GM19025 (cell line): ENCODE results near the gene GPX3.

ENCODE experiments used
- ATAC-seq: cut with Tn5 transposase; IDR thresholded peaks from one replicate; pipeline ENCODE4 v1.9.1; 2021; ENCODE audit warnings: mild to moderate bottlenecking, low read depth, moderate library complexity; ENCODE audit not compliant: unreplicated experiment

GPX3 gene

DNA sequence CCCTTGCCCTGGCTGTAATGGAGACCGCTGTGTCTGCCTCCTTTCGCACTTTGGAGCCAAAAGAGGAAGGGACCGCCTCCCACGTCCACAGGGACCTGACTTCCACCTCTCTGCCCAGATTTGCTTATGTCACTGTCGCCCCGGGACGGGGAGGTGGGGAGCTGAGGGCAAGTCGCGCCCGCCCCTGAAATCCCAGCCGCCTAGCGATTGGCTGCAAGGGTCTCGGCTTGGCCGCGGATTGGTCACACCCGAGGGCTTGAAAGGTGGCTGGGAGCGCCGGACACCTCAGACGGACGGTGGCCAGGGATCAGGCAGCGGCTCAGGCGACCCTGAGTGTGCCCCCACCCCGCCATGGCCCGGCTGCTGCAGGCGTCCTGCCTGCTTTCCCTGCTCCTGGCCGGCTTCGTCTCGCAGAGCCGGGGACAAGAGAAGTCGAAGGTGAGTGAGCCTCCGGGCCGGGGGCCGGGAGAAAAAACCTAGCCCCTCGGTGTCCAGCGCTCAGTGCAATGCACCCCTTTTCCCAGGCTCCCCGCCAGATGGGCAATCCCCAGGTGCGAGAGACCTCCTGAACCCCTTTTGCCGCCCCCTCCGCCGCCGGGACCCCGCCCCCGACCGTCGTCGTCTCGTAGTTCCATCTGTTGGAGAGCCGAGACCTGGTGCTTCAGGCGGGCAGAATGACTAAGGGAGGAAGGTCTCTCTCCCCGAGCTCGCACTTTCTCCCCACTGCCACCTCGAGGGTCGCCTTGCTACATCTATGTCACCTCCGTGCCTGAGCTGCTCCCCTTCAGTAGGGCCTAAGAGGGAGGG lies at the start of gene GPX3:
Gene GPX3, plus strand, starts transcription at position 288 of the 807 bp plus-strand sequence. Its CDS starts 64 bp downstream, at position 352.
- ATAC-seq: no peak

GRCh38 chr5:150978590-150978989 lies 41.8 kb upstream of the GPX3 start:
- ATAC-seq: no peak

- ATAC-seq: no peak
These were observed 32.6 kb upstream of the GPX3 start for GRCh38 chr5:150987746-150988145.

DNA sequence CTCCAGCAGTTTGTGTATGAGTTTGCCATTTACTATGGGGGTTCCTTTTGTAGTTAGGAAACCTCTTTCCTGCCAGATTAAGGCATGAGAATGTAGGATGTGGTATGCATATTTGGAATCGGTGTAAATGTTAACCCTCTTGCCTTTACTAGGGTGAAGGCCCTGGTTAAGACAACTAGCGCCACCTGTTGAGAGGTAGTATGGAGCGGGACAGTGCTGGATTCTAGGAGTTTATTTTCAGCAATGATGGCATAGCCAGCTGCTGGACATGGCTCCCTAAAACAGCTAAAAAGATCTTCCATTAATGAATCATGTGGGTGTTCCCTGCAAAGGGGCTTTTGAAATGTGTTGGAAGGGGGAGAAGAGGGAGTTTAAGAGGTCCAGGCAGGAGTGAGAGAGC lies 30.7 kb upstream of the GPX3 start:
- ATAC-seq: no peak

- no peak for ATAC-seq
These were observed 27.7 kb upstream of the GPX3 start for GRCh38 chr5:150992705-150993104.

- ATAC-seq: no peak
These were observed 27.0 kb upstream of the GPX3 start for GRCh38 chr5:150993422-150993821.

- no peak for ATAC-seq
These were observed 26.5 kb upstream of the GPX3 start for GRCh38 chr5:150993826-150994412.

GRCh38 chr5:150999704-151000442 lies 20.5 kb upstream of the GPX3 start:
- no peak for ATAC-seq

- no peak for ATAC-seq
These were observed 19.0 kb upstream of the GPX3 start for GRCh38 chr5:151001436-151001835.

GRCh38 chr5:151002250-151002649 lies 18.1 kb upstream of the GPX3 start:
- no peak for ATAC-seq

- no peak for ATAC-seq
These were observed 17.5 kb upstream of the GPX3 start for GRCh38 chr5:151002681-151003502.

DNA sequence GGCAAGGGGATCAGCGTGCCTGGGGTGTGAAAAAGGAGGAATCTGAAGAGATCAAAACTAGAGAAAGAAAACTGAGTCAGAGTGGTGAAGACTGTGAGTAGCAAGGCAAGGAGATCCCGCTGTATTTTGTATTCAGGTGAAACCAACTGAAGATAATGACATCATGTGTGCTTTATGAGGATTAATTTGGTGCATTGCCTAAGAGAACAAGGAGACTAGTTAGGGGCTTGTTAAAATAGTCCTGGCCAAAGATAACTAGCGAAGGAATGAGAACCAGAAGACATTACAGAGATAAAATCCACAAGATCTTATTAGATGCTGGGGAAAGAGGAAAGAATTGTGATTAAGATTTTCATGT lies 16.9 kb upstream of the GPX3 start:
- no peak for ATAC-seq

GRCh38 chr5:151004499-151004898 lies 15.9 kb upstream of the GPX3 start:
- ATAC-seq: no peak

DNA sequence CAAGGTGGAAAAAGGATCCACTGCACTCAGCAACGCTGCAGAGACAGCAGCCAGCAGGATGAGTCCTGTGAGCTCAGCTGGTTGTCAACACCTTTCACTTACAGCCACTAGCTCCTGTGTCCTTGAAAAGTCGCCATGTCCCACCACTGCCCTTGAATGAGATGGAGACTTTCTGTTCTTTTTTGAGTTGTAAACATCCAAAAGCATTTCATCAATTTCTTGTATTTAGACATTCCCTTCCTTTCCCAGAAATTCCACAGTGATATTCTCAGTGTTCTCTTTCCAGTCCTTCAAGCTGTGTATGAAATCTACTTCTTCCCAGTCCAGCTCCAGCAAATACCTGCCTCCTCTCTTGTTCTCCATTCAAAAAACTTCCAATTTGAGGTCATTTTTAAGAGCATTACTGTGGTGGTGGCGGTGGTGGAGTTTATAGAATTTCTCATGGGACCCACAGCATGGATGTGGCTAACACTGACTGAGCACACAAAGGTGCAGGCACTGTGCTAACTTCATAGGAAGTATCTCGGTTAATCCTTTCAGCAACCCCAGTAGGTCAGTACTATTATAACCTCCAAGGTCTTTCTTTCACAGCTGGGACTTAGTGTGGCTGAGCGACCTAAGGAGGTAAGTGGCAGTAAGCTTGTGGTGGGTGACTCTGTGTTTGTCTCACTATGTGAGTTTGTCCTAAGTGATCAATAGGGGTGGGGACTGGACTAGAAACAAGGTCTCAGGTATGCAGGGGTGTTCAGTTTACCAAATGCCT lies 15.0 kb upstream of the GPX3 start:
- ATAC-seq: no peak

GRCh38 chr5:151005950-151006576 lies 14.3 kb upstream of the GPX3 start:
- ATAC-seq: no peak

GRCh38 chr5:151006704-151007334 lies 13.6 kb upstream of the GPX3 start:
- ATAC-seq: no peak

DNA sequence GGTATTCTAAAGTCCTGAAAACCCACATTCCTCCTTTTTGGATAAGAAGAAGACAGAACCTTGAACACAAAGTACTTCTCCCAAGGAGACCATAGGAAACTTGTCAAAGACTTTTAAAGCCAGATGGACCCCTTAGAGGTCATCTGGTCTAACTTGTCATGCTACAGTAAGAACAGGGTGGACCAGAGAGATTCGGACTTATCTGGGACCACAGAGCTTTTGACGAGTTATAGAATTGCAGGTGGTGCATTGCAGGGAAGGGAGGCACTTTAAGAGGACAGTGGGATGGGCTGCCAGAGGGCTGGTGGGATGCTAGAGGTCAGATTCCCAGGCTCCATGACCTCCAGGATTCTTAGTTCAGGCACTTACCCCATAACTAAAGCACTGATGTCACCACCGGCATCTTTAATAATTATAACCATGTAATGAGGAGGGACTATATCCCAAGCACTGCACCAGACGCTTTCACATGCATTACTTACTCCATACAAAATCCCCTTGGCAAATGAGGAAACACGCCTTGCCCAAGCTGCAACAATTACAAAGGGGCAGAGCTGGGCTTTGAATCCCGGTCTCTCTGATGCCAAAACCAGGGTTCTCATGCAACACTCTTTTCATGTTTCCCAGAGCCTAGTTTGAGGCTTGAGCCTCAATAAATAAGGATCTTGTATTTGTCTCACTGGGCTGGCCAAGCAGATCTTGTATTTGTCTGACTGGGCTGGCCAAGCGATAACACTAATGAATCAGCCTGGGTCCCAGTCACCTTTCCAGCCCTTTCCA lies 12.8 kb upstream of the GPX3 start:
- no peak for ATAC-seq

DNA sequence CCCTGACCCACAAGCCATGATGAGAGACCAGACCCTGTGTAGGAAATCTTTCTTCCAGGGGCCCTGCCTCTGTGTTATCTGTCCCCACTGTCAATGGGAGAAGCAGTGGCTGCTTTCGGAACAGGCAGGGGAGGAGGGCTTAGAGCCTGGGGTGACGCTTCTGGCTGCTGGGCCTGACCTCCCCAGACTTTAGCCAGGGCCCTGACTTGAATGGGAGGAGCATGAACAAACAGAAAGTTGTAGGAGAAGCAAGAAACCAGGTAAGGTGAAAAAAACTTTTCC lies 12.2 kb upstream of the GPX3 start:
- ATAC-seq: no peak

DNA sequence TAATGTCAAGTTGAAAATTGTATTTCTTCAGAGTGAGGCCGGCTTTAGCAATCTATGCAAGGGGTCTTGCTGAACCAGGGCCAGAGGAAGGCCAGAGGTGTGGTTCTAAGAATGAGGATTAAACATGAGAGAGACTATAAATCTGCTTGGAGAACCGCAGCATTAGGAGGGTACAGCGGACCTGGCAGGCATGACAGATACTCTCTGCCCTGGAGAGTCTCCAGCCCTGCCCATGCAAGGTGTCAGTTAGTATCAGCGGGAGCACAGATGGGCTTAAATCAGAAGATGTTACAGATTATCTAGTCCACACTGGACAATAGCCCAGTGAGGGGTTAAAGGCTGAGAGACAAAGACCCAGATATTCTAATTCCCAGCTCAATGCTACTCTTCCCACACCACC lies 11.5 kb upstream of the GPX3 start:
- no peak for ATAC-seq
